Stimulated activated CD4-positive, alpha-beta T cell treated with anti-CD3 and anti-CD28 coated beads, Interleukin-4, amount 100 ng/mL, for 48 hours (primary cell): ENCODE results near the gene PLXDC2.
"Not testable (repeated sequence)": the region's sequence is repeated elsewhere in the genome, so short reads cannot be mapped to it uniquely, and the experiment has no call there.

Source experiments
- DNase-seq, 2 donors: peaks; one replicate each; pipeline ENCODE4 v3.0.0-alpha.2; 2020; ENCODE audit warnings: low read depth in 2 of 2

The PLXDC2 gene

GRCh38 chr10:20200758-20201157 is 384.5 kb downstream of the PLXDC2 start:
- no peak for DNase-seq

GRCh38 chr10:20202337-20202736 is 386.1 kb downstream of the PLXDC2 start:
- DNase-seq, result no peak

- no peak for DNase-seq
Measured at GRCh38 chr10:20207653-20208052, 391.4 kb downstream of the PLXDC2 start.

- not testable (repeated sequence) for DNase-seq
Measured at GRCh38 chr10:20209098-20209497, 392.9 kb downstream of the PLXDC2 start.

- DNase-seq, result no peak
Measured at GRCh38 chr10:20215547-20216152, 399.4 kb downstream of the PLXDC2 start.

- no peak for DNase-seq
Measured at GRCh38 chr10:20221356-20221755, 405.1 kb downstream of the PLXDC2 start.

- DNase-seq, result no peak
Measured at GRCh38 chr10:20228729-20229128, 412.5 kb downstream of the PLXDC2 start.

GRCh38 chr10:20232079-20232705 is 416.0 kb downstream of the PLXDC2 start:
- no peak for DNase-seq

GRCh38 chr10:20233423-20233822 is 417.2 kb downstream of the PLXDC2 start:
- no peak for DNase-seq

GRCh38 chr10:20234579-20234978 is 418.3 kb downstream of the PLXDC2 start:
- DNase-seq, result no peak

GRCh38 chr10:20237091-20237570 is 420.9 kb downstream of the PLXDC2 start:
- no peak for DNase-seq

- no peak for DNase-seq
Measured at GRCh38 chr10:20237586-20237985, 421.4 kb downstream of the PLXDC2 start.

GRCh38 chr10:20240643-20241042 is 424.4 kb downstream of the PLXDC2 start:
- DNase-seq, result no peak

- DNase-seq, result no peak
Measured at GRCh38 chr10:20247454-20247853, 431.2 kb downstream of the PLXDC2 start.

GRCh38 chr10:20247891-20248708 is 431.9 kb downstream of the PLXDC2 start:
- DNase-seq, result no peak

GRCh38 chr10:20254078-20254477 is 437.8 kb downstream of the PLXDC2 start:
- no peak for DNase-seq

- no peak for DNase-seq
Measured at GRCh38 chr10:20254497-20254896, 438.3 kb downstream of the PLXDC2 start.

- no peak for DNase-seq
Measured at GRCh38 chr10:20256969-20257368, 440.7 kb downstream of the PLXDC2 start.

GRCh38 chr10:20257422-20257821 is 441.2 kb downstream of the PLXDC2 start:
- no peak for DNase-seq

GRCh38 chr10:20265146-20265545 is 448.9 kb downstream of the PLXDC2 start:
- no peak for DNase-seq

- DNase-seq, result no peak
Measured at GRCh38 chr10:20267734-20268133, 451.5 kb downstream of the PLXDC2 start.

- no peak for DNase-seq
Measured at GRCh38 chr10:20271490-20271889, 455.3 kb downstream of the PLXDC2 start.

GRCh38 chr10:20272608-20273007 is 456.4 kb downstream of the PLXDC2 start:
- DNase-seq, result no peak
